Neuronal stem cell (in vitro differentiated cells): Measurements from ENCODE around the gene GALNS.

ENCODE experiments used
- DNase-seq: peaks from one replicate; pipeline ENCODE4 v3.0.0-alpha.2; 2013; ENCODE audit warnings: low spot score
- H2AFZ ChIP-seq: one replicate; pipeline ENCODE4 v1.6.1; 2013; ENCODE audit warnings: mild to moderate bottlenecking, low read length, inconsistent platforms
- H2AK5ac ChIP-seq: 2 replicates; pipeline ENCODE4 v1.6.1; 2013; ENCODE audit warnings: low read depth, mild to moderate bottlenecking, inconsistent platforms, low read length, moderate library complexity, mixed read lengths
- H2BK120ac ChIP-seq: 2 replicates; pipeline ENCODE4 v1.6.1; 2013; ENCODE audit warnings: low read depth, mild to moderate bottlenecking, inconsistent platforms, low read length, moderate library complexity, mixed read lengths
- H2BK12ac ChIP-seq: one replicate; pipeline ENCODE4 v1.6.1; 2013; ENCODE audit warnings: low read length, inconsistent platforms
- H2BK15ac ChIP-seq: 2 replicates; pipeline ENCODE4 v1.6.1; 2013; ENCODE audit warnings: mild to moderate bottlenecking, low read length, inconsistent platforms, mixed read lengths
- H2BK5ac ChIP-seq: one replicate; pipeline ENCODE4 v1.6.1; 2013; ENCODE audit warnings: inconsistent platforms, mild to moderate bottlenecking, low read length, moderate library complexity
- H3K14ac ChIP-seq: one replicate; pipeline ENCODE4 v1.6.1; 2013; ENCODE audit warnings: low read length, inconsistent platforms
- H3K18ac ChIP-seq: 2 replicates; pipeline ENCODE4 v1.6.1; 2013; ENCODE audit warnings: low read length, inconsistent platforms
- H3K23ac ChIP-seq: 2 replicates; pipeline ENCODE4 v1.6.1; 2013; ENCODE audit warnings: low read depth, mild to moderate bottlenecking, mixed read lengths, low read length, inconsistent platforms; ENCODE audit not compliant: poor library complexity
- H3K27ac ChIP-seq: replicated peaks from 3 replicates; pipeline ENCODE4 v1.5.1; 2013; ENCODE audit warnings: low read length, inconsistent platforms
- H3K27me3 ChIP-seq, 3 experiments: 2 replicates each; pipeline ENCODE4 v1.6.1; 2013; ENCODE audit warnings: low read length in 3 of 3, mild to moderate bottlenecking in 2 of 3, inconsistent platforms in 1 of 3, low read depth in 1 of 3, mixed read lengths in 1 of 3, moderate library complexity in 1 of 3; ENCODE audit not compliant: control insufficient read depth in 3 of 3, insufficient read depth in 3 of 3
- H3K36me3 ChIP-seq, 2 donors: replicated peaks in 1 of 2; 2 replicates each; pipeline ENCODE4 v1.6.1; 2013; ENCODE audit warnings: low read length in 2 of 2; ENCODE audit not compliant: control insufficient read depth in 2 of 2, insufficient read depth in 2 of 2
- H3K4ac ChIP-seq: 2 replicates; pipeline ENCODE4 v1.6.1; 2013; ENCODE audit warnings: inconsistent platforms, mild to moderate bottlenecking, low read length, moderate library complexity
- H3K4me1 ChIP-seq, 2 donors: 1 replicate in 1 of 2; 2 replicates in 1 of 2; pipeline ENCODE4 v1.6.1; 2013; ENCODE audit warnings: low read length in 2 of 2, low read depth in 1 of 2; ENCODE audit not compliant: control insufficient read depth in 2 of 2, insufficient read depth in 1 of 2
- H3K4me2 ChIP-seq: one replicate; pipeline ENCODE4 v1.6.1; 2013; ENCODE audit warnings: mild to moderate bottlenecking, low read length, inconsistent platforms; ENCODE audit not compliant: insufficient read depth, poor library complexity, severe bottlenecking
- H3K4me3 ChIP-seq, 2 donors: 2 replicates each; pipeline ENCODE4 v1.5.1; 2013; ENCODE audit warnings: low read length in 2 of 2, mild to moderate bottlenecking in 2 of 2, inconsistent platforms in 1 of 2, moderate library complexity in 1 of 2
- H3K79me1 ChIP-seq: one replicate; pipeline ENCODE4 v1.6.1; 2013; ENCODE audit warnings: low read depth, mild to moderate bottlenecking, inconsistent platforms, low read length, moderate library complexity
- H3K9ac ChIP-seq: one replicate; pipeline ENCODE4 v1.6.1; 2013; ENCODE audit warnings: mild to moderate bottlenecking, low read depth, low read length, inconsistent platforms; ENCODE audit not compliant: poor library complexity
- H3K9me3 ChIP-seq, 2 donors: replicated peaks in 1 of 2; 2 replicates each; pipeline versions ENCODE3 to v1.6.1; 2013; ENCODE audit warnings: low read length in 2 of 2, mild to moderate bottlenecking in 2 of 2, inconsistent platforms in 1 of 2, low read depth in 1 of 2, mixed read lengths in 1 of 2, moderate library complexity in 1 of 2; ENCODE audit not compliant: control insufficient read depth in 2 of 2, insufficient read depth in 1 of 2
- H4K8ac ChIP-seq: one replicate; pipeline ENCODE4 v1.6.1; 2013; ENCODE audit warnings: low read depth, mild to moderate bottlenecking, inconsistent platforms, low read length, moderate library complexity
- H4K91ac ChIP-seq: one replicate; pipeline ENCODE4 v1.6.1; 2013; ENCODE audit warnings: low read length, low read depth, mild to moderate bottlenecking, inconsistent platforms; ENCODE audit not compliant: poor library complexity
- WGBS, 2 donors: extraction: QIAGEN DNeasy Blood & Tissue Kit; methylation state at CpG; one replicate each; pipeline ENCODE4 v1.1.7; 2013; ENCODE audit warnings: missing lambda C conversion rate in 2 of 2, mixed read lengths in 1 of 2; ENCODE audit not compliant: insufficient read length in 2 of 2, insufficient replicate concordance in 1 of 2; ENCODE audit errors: extremely low coverage in 2 of 2; 5-methylcytosine and 5-hydroxymethylcytosine counted together

Gene GALNS

DNA sequence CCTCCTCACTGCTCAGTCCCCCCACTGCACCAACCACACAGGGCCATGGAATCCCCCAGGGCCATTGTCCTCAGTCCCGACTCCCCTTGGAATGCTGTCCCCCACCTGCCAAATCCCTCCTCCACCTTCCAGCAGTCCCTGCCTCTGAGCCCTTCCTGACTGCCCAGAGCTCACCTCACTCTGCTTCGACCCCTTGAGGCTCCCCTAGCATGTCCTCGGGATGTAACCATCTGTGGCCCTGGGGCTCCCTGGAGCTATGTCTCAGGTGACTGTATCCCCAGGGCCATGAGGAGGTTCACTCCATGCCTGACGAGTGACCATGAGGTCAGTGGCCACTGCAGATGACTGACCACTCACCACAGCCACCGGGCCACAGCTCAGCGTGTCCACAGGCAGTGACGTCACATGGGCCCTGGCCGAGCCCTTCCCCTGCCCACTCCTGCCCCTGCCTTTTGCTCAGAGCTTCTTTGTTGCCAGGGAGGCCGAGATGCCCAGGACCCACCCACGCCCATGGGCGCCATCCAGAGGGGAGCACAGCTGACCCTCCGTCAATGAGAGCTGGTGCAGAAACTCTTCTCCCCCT, 64.0 kb downstream of the GALNS start:
- Histone ChIP-seq H3K79me1 (no peaks in the 10 kb centered on the region), H3K18ac (peak overlapping the region; percentile 90), H2AFZ (peak overlapping the region; percentile 19), H3K4me2 (no peak overlapping the region), H2BK120ac (no peak overlapping the region), H3K36me3 (no peaks in the 10 kb centered on the region), H3K23ac (peak overlapping the region; percentile 94), H3K27me3 (peaks cover 0 to 12% (median 0%) of the 10 kb centered on the region in 3 experiments), H3K4me1 (peaks cover 8 to 20% of the 10 kb centered on the region in 2 donors), H3K27ac (no peak overlapping the region), H2AK5ac (peak overlapping the region; percentile 99), H4K8ac (no peak overlapping the region), H3K9ac (peak overlapping the region; percentile 63), H3K9me3 (no peaks in the 10 kb centered on the region), H2BK15ac (peak overlapping the region; percentile 99), H4K91ac (no peak overlapping the region), H2BK12ac (peak overlapping the region; percentile 87), H3K4me3 (no peak overlapping the region), H3K14ac (peak overlapping the region; percentile 25), H2BK5ac (peak overlapping the region; percentile 60), H3K4ac (peak overlapping the region; percentile 95)
- no CpG with 5 or more reads among the region's 12 CpGs for WGBS, 2 donors
- DNase-seq: no peak

DNA sequence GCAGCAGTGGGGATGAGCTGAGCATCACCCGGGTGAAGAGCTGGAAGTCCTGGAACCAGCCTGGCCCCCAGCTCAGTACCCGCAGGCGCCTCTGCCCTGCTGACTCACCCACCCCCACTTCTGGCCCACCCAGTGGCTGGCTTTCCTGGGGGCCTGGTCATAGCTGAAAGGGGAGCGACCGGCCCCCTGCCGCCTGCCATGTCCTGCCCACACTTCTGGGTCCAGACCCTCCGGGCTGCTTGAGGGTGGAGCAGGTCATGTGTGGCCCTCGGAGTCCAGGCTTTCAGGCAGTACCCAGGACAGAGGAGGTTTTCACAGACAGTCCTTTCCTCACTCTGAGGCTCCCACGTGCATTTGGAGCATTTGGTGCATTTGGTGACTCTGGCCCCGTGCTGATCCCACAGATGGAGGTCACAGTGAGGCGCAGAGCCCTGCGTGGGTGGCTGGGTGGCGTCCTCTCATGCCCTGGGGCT, 64.6 kb downstream of the GALNS start:
- H3K18ac ChIP-seq: peak overlapping the region; percentile 90
- H2BK12ac ChIP-seq: peak overlapping the region; percentile 87
- H3K36me3 ChIP-seq: no peaks in the 10 kb centered on the region
- H3K14ac ChIP-seq: peak overlapping the region; percentile 71
- no peak for DNase-seq
- H2BK120ac ChIP-seq: peak overlapping the region; percentile 87
- peak overlapping the region; percentile 72 for H4K91ac ChIP-seq
- H4K8ac ChIP-seq: no peak overlapping the region
- peak overlapping the region; percentile 19 for H2AFZ ChIP-seq
- peak overlapping the region; percentile 99 for H2BK15ac ChIP-seq
- H3K27me3 ChIP-seq: peaks cover 0 to 17% (median 0%) of the 10 kb centered on the region in 3 experiments
- peak overlapping the region; percentile 60 for H2BK5ac ChIP-seq
- H3K9ac ChIP-seq: peak overlapping the region; percentile 63
- H3K79me1 ChIP-seq: no peaks in the 10 kb centered on the region
- H3K27ac ChIP-seq: no peak overlapping the region
- H2AK5ac ChIP-seq: peak overlapping the region; percentile 99
- no peak overlapping the region for H3K4me3 ChIP-seq
- WGBS, 2 donors: no CpG with 5 or more reads among the region's 13 CpGs
- no peak overlapping the region for H3K4me2 ChIP-seq
- peaks cover 8 to 22% of the 10 kb centered on the region in 2 donors for H3K4me1 ChIP-seq
- peak overlapping the region; percentile 94 for H3K23ac ChIP-seq
- no peaks in the 10 kb centered on the region for H3K9me3 ChIP-seq
- H3K4ac ChIP-seq: peak overlapping the region; percentile 89

DNA sequence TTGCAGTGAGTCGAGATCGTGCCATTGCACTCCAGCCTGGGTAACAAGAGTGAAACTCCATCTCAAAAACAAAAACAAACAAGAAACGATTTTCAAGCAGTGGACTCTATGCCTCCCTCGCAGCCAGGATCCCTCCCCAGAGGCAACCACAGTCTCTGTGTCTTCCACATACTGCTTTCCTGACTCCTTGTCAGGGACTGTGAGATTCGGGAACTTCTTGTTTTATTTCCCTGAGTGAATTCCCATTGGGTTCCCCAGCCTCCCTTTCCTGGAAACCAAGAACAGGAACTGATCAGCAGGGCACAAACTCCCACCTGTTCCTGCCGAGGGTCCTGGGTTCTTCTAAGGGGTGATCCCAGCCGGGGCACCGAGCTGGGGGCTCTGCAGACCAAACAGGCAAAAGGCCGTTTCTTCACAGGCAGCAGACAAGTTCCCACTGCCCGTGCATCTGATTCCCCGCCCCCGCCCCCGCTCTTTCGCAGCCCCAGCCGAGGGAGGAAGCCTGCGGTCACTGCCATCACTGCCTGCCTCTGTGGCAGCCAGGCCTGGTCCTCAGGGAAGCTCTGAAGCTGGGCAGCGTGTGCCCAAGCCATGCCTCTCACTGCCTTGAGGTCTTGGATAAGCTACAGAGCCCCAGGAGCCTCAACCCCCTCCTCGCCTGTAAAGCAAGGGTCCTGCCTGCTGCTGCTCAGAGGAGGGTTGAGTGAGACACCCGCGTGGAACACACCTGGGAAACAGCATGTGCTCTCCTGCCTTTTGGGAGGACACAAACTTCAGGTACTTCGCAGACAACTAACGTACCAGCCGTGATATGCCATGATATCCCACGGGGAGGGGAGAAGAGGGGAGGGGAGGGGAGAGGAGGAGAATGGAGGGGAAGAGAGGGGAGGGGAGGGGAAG, 66.2 kb downstream of the GALNS start:
- no peak overlapping the region for H4K91ac ChIP-seq

DNA sequence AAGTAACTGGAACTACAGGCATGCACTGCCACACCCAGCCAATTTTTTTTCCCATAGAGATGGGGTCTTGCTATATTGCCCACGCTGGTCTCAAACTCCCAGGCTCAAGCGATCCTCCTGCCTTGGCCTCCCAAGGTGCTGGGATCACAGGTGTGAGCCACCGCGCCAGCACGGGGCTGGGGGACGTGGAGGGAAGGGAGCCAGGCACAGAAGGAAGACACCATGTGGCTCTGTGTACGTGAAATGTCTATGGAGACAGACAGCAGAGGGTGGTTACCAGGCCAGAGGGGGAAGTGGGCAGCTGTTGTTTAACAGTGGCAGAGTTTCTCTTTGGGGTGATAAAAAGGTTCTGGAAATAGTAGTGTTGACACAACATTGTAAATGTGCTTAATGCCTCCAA, 67.2 kb downstream of the GALNS start:
- no peak overlapping the region for H3K18ac ChIP-seq
- no peaks in the 10 kb centered on the region for H3K9me3 ChIP-seq
- H3K14ac ChIP-seq: no peak overlapping the region
- no peak overlapping the region for H3K4ac ChIP-seq
- no CpG with 5 or more reads among the region's 7 CpGs for WGBS, 2 donors
- no peak for DNase-seq
- H3K36me3 ChIP-seq: no peaks in the 10 kb centered on the region
- H3K4me2 ChIP-seq: no peak overlapping the region
- H3K23ac ChIP-seq: no peak overlapping the region
- peaks cover 0 to 21% (median 10%) of the 10 kb centered on the region in 3 experiments for H3K27me3 ChIP-seq
- no peak overlapping the region for H2BK15ac ChIP-seq
- H2AFZ ChIP-seq: no peak overlapping the region
- H3K79me1 ChIP-seq: no peaks in the 10 kb centered on the region
- H2BK12ac ChIP-seq: no peak overlapping the region
- no peak overlapping the region for H3K9ac ChIP-seq
- H3K4me1 ChIP-seq: peaks cover 8 to 25% of the 10 kb centered on the region in 2 donors
- no peak overlapping the region for H4K91ac ChIP-seq
- H3K4me3 ChIP-seq: no peak overlapping the region
- H2AK5ac ChIP-seq: peak overlapping the region; percentile 52
- H4K8ac ChIP-seq: no peak overlapping the region
- H2BK120ac ChIP-seq: no peak overlapping the region
- H2BK5ac ChIP-seq: no peak overlapping the region
- no peak overlapping the region for H3K27ac ChIP-seq

More for the DNA sequence above, 66.2 kb downstream of the GALNS start:
- no peak overlapping the region for H2BK5ac ChIP-seq
- no peaks in the 10 kb centered on the region for H3K36me3 ChIP-seq
- peak overlapping the region; percentile 88 for H3K18ac ChIP-seq
- DNase-seq: no peak
- H2BK15ac ChIP-seq: peak overlapping the region; percentile 83
- H3K9ac ChIP-seq: peak overlapping the region; percentile 50
- H4K8ac ChIP-seq: no peak overlapping the region
- H2BK12ac ChIP-seq: peak overlapping the region; percentile 100
- H3K27me3 ChIP-seq: peaks cover 0 to 21% (median 4%) of the 10 kb centered on the region in 3 experiments
- H3K79me1 ChIP-seq: no peaks in the 10 kb centered on the region
- no peak overlapping the region for H3K4me2 ChIP-seq
- no peak overlapping the region for H3K4ac ChIP-seq
- peaks cover 8 to 25% of the 10 kb centered on the region in 2 donors for H3K4me1 ChIP-seq
- H3K27ac ChIP-seq: no peak overlapping the region
- H3K14ac ChIP-seq: peak overlapping the region; percentile 63
- peak overlapping the region; percentile 71 for H2AK5ac ChIP-seq
- no CpG with 5 or more reads among the region's 24 CpGs for WGBS, 2 donors
- peak overlapping the region; percentile 87 for H2AFZ ChIP-seq
- H3K4me3 ChIP-seq: no peak overlapping the region
- peak overlapping the region; percentile 48 for H3K23ac ChIP-seq
- peak overlapping the region; percentile 74 for H2BK120ac ChIP-seq
- no peaks in the 10 kb centered on the region for H3K9me3 ChIP-seq
